Progenitor cell of endocrine pancreas (in vitro differentiated cells): ENCODE measurements around the gene TREM2. TPM values are rescaled to one million over a fixed set of nuclear protein-coding genes. Genes with fewer than 3 reads are reported as not detected.

Experiments used
- DNase-seq: peaks from one replicate; pipeline ENCODE4 v3.0.0; 2021; ENCODE audit warnings: low spot score; ENCODE audit not compliant: unreplicated experiment
- H3K27ac Mint-ChIP-seq: 2 replicates; pipeline ENCODE4 v1.8.0; 2021; ENCODE audit warnings: mild to moderate bottlenecking, moderate library complexity, mixed read lengths
- H3K27me3 Mint-ChIP-seq: 2 replicates; pipeline ENCODE4 v1.8.0; 2021; ENCODE audit warnings: mixed read lengths
- H3K36me3 Mint-ChIP-seq: 2 replicates; pipeline ENCODE4 v1.8.0; 2022; ENCODE audit warnings: mixed read lengths; ENCODE audit not compliant: insufficient read depth
- H3K4me1 Mint-ChIP-seq: 2 replicates; pipeline ENCODE4 v1.8.0; 2021; ENCODE audit warnings: low read depth, mixed read lengths
- H3K4me3 Mint-ChIP-seq: 2 replicates; pipeline ENCODE4 v1.8.0; 2021; ENCODE audit warnings: low read depth, mild to moderate bottlenecking, moderate library complexity, mixed read lengths
- H3K9me3 Mint-ChIP-seq: 2 replicates; pipeline ENCODE4 v1.8.0; 2021; ENCODE audit warnings: low read depth, mixed read lengths
- CTCF ChIP-seq: fragments of 200-600 bp; sonication (generic); IDR thresholded peaks from one replicate; pipeline ENCODE4 v1.5.0; 2021; ENCODE audit warnings: antibody characterized with exemption, mild to moderate bottlenecking; ENCODE audit not compliant: unreplicated experiment
- total RNA-seq: library from RNA; stranded (reverse); gene quantifications from 2 replicates; pipeline ENCODE4 v1.2.1, GENCODE V29; 2021

TREM2 gene
- total RNA-seq, 1 donor from 2014 or later, result not detected

GRCh38 chr6:41111017-41111416 is 51.9 kb downstream of the TREM2 start:
- Mint-ChIP-seq H3K4me1 (no peaks in the 10 kb centered on the region), H3K27ac (no peak overlapping the region), H3K9me3 (no peaks in the 10 kb centered on the region), H3K36me3 (no peaks in the 10 kb centered on the region), H3K27me3 (no peaks in the 10 kb centered on the region), H3K4me3 (no peak overlapping the region)
- no peak for DNase-seq
- no peak for TF ChIP-seq CTCF

Other genes starting within 250 kb of the TREM2 start
- 3.7 and 4.7 TPM in 2 replicates for gene UNC5CL, start 123.9 kb downstream of the TREM2 start, total RNA-seq
- not detected in 2 replicates for gene TSPO2, start 120.6 kb downstream of the TREM2 start, total RNA-seq
- 1.2 and 1.4 TPM in 2 replicates for gene APOBEC2, start 109.9 kb downstream of the TREM2 start, total RNA-seq
- 45.7 and 51.4 TPM in 2 replicates for gene OARD1, start 90.8 kb downstream of the TREM2 start, total RNA-seq
- gene NFYA, start 90.1 kb downstream of the TREM2 start, total RNA-seq, result 61.8 and 62.7 TPM in 2 replicates
- gene TREML1, start 8.8 kb downstream of the TREM2 start, total RNA-seq, result not detected in 2 replicates
- gene TREML2, start 38.0 kb upstream of the TREM2 start, total RNA-seq, result not detected in 2 replicates
- not detected in 2 replicates for gene TREML4, start 65.2 kb upstream of the TREM2 start, total RNA-seq
- not detected in 2 replicates for gene TREM1, start 123.6 kb upstream of the TREM2 start, total RNA-seq
- gene NCR2, start 172.5 kb upstream of the TREM2 start, total RNA-seq, result not detected in 2 replicates